Measurements from ENCODE around the gene MYL12B.
A peak's percentile ranks its signal among the peaks of the same experiment; 100 is the strongest.

The MYL12B gene

DNA sequence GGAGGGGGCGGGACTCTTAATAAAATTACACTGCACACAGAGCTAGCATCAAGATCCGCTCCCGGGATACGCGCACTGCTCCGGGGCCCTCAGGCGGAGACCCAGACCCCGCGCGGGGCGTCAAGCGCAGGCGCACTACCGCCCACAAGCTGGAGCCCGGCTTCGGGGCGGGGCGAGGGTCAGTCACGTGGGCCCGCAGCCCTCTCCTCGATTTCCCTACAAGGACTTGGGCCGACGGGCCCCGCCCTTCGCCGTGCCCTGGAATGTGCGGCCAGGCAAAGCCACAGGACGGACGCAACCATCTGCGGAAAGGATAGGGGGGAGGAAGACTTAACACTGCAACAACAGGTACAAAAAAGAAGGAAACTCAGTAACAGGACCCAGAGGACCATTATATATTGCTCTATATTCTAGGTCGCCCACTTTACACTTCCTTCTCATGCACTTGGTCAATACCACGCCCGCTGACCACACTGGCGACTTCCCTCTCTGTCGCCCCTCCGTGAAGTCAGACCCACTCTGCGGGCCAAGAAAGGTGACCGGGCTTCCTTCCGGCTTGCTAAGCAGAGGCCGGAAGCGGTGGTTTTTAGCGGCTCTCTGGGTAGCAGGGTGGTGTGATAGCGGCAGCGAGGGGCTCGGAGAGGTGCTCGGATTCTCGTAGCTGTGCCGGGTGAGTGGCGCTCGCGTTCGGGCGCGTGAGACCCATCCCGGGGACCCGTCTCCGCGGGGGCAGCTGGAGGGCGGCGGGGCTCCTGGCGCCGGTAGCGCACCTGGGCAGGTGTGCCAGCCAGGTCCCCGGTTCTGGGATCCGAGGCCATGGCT, 14.5 kb upstream of the MYL12B start, which contains the start of gene MYL12A (continued):
- TF ChIP-seq, protein P1, sequence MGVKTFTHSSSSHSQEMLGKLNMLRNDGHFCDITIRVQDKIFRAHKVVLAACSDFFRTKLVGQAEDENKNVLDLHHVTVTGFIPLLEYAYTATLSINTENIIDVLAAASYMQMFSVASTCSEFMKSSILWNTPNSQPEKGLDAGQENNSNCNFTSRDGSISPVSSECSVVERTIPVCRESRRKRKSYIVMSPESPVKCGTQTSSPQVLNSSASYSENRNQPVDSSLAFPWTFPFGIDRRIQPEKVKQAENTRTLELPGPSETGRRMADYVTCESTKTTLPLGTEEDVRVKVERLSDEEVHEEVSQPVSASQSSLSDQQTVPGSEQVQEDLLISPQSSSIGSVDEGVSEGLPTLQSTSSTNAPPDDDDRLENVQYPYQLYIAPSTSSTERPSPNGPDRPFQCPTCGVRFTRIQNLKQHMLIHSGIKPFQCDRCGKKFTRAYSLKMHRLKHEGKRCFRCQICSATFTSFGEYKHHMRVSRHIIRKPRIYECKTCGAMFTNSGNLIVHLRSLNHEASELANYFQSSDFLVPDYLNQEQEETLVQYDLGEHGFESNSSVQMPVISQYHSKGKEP (tag by site-specific recombination; IDR thresholded peaks at IDR 0.05), result no peak
- TF ChIP-seq ZNF791 (tag by site-specific recombination; IDR thresholded peaks at IDR 0.05), result no peak
- TF ChIP-seq ZNF335 (tag by site-specific recombination; conservative IDR thresholded peaks at IDR 0.05), result peak; percentile 67
- TF ChIP-seq CTCF (tag by site-specific recombination; IDR thresholded peaks at IDR 0.05), result peak; percentile 55; the same call in 1 of the 2 replicates
- TF ChIP-seq, protein P2, sequence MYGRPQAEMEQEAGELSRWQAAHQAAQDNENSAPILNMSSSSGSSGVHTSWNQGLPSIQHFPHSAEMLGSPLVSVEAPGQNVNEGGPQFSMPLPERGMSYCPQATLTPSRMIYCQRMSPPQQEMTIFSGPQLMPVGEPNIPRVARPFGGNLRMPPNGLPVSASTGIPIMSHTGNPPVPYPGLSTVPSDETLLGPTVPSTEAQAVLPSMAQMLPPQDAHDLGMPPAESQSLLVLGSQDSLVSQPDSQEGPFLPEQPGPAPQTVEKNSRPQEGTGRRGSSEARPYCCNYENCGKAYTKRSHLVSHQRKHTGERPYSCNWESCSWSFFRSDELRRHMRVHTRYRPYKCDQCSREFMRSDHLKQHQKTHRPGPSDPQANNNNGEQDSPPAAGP (tag by site-specific recombination; IDR thresholded peaks at IDR 0.05), result peak; percentile 91
- TF ChIP-seq KLF10 (tag by site-specific recombination; IDR thresholded peaks at IDR 0.05), result peak; percentile 61
- TF ChIP-seq HOXC10 (CRISPR knock-in tag; IDR thresholded peaks at IDR 0.05), result no peak
- TF ChIP-seq, protein P3, sequence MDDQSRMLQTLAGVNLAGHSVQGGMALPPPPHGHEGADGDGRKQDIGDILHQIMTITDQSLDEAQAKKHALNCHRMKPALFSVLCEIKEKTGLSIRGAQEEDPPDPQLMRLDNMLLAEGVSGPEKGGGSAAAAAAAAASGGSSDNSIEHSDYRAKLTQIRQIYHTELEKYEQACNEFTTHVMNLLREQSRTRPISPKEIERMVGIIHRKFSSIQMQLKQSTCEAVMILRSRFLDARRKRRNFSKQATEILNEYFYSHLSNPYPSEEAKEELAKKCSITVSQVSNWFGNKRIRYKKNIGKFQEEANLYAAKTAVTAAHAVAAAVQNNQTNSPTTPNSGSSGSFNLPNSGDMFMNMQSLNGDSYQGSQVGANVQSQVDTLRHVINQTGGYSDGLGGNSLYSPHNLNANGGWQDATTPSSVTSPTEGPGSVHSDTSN (CRISPR knock-in tag; IDR thresholded peaks at IDR 0.05), result no peak
- peak; percentile 87; the same call in 1 of the 2 replicates for TF ChIP-seq ZNF639 (tag by site-specific recombination; IDR thresholded peaks at IDR 0.05)
- TF ChIP-seq ZBTB17 (tag by site-specific recombination; IDR thresholded peaks at IDR 0.05), result peak; percentile 84
- no peak for TF ChIP-seq ZNF211 (tag by site-specific recombination; IDR thresholded peaks at IDR 0.05; ENCODE audit: low read depth)
- TF ChIP-seq MEIS1 (CRISPR knock-in tag; IDR thresholded peaks at IDR 0.05; ENCODE audit: borderline replicate concordance), result no peak
- TF ChIP-seq ZNF248 (tag by site-specific recombination; IDR thresholded peaks at IDR 0.05), result no peak
- peak; percentile 95 for TF ChIP-seq ZBTB20 (tag by site-specific recombination; IDR thresholded peaks at IDR 0.05)
- TF ChIP-seq EGR2 (tag by site-specific recombination; IDR thresholded peaks at IDR 0.05; ENCODE audit: low read depth), result no peak
- TF ChIP-seq, protein P4, sequence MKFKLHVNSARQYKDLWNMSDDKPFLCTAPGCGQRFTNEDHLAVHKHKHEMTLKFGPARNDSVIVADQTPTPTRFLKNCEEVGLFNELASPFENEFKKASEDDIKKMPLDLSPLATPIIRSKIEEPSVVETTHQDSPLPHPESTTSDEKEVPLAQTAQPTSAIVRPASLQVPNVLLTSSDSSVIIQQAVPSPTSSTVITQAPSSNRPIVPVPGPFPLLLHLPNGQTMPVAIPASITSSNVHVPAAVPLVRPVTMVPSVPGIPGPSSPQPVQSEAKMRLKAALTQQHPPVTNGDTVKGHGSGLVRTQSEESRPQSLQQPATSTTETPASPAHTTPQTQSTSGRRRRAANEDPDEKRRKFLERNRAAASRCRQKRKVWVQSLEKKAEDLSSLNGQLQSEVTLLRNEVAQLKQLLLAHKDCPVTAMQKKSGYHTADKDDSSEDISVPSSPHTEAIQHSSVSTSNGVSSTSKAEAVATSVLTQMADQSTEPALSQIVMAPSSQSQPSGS (tag by site-specific recombination; IDR thresholded peaks at IDR 0.05; ENCODE audit: low read depth), result no peak
- TF ChIP-seq ZNF354C (tag by site-specific recombination; IDR thresholded peaks at IDR 0.05; ENCODE audit: borderline replicate concordance, low read depth), result no peak
- TF ChIP-seq ZNF221 (tag by site-specific recombination; IDR thresholded peaks at IDR 0.05; ENCODE audit: borderline replicate concordance), result no peak
- TF ChIP-seq ZNF132 (tag by site-specific recombination; IDR thresholded peaks at IDR 0.05; ENCODE audit: borderline replicate concordance), result no peak
- TF ChIP-seq ZNF362 (tag by site-specific recombination; IDR thresholded peaks at IDR 0.05), result no peak
- no peak for TF ChIP-seq ZNF37A (tag by site-specific recombination; IDR thresholded peaks at IDR 0.05)
- peak; percentile 56; the same call in 1 of the 2 replicates for TF ChIP-seq ZFHX2 (tag by site-specific recombination; conservative IDR thresholded peaks at IDR 0.05)
- TF ChIP-seq ZBTB7A (tag by site-specific recombination; IDR thresholded peaks at IDR 0.05; ENCODE audit: low read depth), result peak; percentile 70
- TF ChIP-seq KLF16 (tag by site-specific recombination; IDR thresholded peaks at IDR 0.05), result peak; percentile 57

All from HEK293 (cell line).